ELF-1 (cell line): ENCODE results near the gene NEK2.
"Not testable (repeated sequence)": the region's sequence is repeated elsewhere in the genome, so short reads cannot be mapped to it uniquely, and the experiment has no call there.

Experiments used
- DNase-seq: peaks from one replicate; pipeline ENCODE4 v3.0.0-alpha.2; 2016; ENCODE audit warnings: low read depth, low spot score

The NEK2 gene

DNA sequence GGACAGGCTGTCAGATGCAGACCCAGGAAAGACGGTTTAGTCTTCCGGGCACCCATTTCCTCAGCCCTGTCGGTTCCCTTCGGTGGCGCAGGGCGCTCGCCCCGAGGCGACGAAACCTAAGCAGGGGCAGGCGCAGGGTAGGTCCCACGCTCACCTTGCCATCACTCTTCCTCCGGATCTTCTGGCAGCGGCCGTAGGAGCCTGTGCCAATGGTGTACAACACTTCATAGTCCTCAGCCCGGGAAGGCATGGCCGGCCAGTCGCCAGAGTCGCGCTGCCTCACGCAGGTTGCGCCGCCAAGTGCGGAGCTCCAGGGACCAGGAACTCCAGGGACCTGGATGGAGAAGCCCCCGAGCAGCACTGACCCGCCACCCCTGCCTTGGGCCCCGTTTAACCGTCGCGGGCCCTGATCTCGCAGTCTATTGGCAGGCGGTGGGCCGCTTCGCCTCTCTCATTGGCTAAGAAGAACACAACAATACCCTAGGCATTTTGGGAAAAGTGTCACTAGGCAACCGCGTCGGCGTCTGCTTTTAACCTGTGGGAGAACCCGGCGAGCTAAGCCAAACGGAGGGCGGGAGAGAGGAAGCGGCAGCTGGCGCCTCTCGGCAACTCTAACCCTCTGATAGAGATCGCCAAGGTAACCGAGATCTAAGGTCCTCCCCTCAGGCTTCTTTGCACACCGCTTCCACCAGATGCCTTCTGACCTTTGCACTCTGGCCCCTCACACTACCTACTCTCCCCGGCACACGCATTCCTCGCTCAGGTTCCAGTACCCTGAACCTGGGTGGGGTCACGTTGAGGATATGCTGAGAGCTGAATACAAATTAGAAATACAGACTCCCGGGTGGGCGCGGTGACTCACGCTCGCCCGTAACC lies at the start of gene NEK2:
TSS of gene NEK2 (minus strand) at position 392 of the 876 bp plus-strand sequence. CDS start at position 250, 142 bp downstream.
- peak; percentile 99 for DNase-seq

DNA sequence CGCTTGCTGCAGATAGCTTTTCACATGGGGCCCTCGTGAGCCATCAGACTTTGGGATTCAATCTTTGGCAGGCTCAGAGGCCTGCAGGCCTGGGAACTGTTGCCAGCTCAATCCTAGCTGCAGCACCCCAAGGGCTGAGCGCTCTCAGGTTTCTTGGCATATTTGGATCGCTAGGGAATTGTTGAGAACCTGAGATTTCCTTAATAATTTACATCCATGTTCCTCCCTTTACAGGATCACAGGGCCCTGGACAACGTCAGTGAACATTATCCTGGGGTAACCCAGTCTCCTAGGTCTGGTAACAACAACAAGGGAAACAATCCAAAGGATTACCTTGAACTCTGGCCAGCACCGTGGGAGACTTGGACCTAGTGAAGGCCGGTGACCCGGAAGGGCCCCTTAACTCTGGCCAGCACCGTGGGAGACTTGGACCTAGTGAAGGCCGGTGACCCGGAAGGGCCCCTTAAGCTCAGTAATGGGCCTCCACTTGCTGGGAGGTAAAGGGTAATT lies 49.3 kb upstream of the NEK2 start:
- no peak for DNase-seq

DNA sequence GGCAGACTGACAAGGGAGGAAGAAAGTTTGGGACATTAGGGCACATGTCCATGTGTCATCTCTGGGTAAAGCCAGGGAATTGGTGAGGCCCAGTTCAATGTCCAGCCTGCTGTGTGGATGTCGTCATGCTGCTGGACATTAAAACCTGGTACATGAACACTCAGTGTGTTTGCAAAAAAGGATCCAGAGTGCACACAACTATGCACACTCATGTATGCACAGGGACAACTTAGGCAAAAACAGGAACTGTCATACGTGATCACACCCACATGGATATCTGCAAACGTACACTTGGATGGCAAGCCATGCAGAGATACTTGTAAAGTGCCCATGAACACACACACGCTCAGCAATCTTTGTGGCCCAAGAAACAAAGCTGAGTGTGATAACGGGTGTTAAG lies 47.9 kb upstream of the NEK2 start:
- DNase-seq, result no peak

GRCh38 chr1:211722277-211723175 lies 47.1 kb upstream of the NEK2 start:
- DNase-seq, result no peak

DNA sequence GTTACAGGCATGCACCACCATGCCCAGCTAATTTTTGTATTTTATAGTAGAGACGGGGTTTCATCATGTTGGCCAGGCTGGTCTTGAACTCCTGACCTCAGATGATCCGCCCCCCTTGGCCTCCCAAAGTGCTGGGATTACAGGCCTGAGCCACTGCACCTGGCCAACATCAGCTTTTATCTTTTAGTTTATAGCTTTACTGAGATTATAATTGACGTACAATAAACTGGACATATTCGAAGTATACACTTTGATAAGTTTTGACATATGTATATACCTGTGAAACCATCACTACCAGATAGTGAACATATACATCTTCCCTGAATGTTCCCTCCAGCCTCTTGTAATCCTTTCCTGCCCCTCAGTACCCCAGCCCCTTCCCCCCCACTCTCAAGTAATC lies 41.1 kb upstream of the NEK2 start:
- not testable (repeated sequence) for DNase-seq

GRCh38 chr1:211715971-211716370 lies 40.5 kb upstream of the NEK2 start:
- peak; percentile 42 for DNase-seq

DNA sequence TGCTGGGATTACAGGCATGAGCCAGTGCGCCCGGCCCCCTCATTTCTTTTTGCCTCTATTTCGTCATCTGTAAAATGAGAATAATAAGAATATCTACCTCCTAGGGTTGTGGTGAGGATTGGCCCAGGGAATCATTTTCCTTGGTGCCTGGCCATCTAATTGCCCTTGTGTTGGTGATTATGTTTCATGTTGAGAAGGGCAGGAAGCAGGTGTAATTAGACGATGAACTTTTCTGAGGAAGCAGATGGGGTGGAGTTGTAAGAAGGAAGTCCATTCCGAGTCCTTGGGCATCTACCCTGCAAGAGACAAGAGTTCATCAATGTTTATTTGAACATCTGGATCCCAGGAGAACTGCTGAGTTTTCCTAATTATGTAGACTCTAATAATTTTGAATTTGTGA lies 38.7 kb upstream of the NEK2 start:
- DNase-seq, result no peak

GRCh38 chr1:211713231-211713630 lies 37.8 kb upstream of the NEK2 start:
- DNase-seq, result no peak

- DNase-seq, result no peak
Observed at GRCh38 chr1:211711315-211711705, 35.9 kb upstream of the NEK2 start.

- DNase-seq, result no peak
Observed at GRCh38 chr1:211710566-211711314, 35.3 kb upstream of the NEK2 start.

GRCh38 chr1:211708926-211709325 lies 33.5 kb upstream of the NEK2 start:
- DNase-seq, result no peak

- no peak for DNase-seq
Observed at GRCh38 chr1:211708006-211708405, 32.6 kb upstream of the NEK2 start.

DNA sequence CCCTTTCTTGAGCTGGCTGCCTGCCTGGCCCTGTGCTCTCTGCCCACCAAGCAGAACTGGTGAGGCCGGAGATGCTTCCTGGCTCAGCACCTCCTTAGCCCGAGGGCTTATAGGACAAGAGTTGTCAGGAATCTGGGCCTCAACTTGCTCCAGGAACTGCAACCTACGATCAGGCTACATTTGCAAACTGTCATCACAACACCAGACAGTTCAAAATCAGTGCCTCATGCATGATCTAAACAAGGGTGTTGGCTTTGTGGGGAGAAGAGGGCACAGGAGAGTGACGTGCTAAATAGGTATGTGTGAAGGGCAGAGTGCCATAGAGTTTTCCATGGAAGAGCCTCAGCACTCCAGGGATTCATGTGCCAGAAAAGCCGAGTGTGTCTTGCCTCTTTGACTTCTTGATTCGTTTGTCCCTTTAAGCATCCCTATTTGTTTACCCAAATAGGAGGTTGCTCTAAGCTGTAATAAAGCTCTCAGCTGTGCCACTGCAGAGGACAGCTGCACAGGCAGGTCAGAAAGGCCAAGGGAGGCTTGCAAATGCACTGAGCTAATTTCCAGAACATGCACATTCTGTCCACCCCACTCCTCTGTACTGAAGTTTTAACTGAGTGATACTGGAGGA lies 30.2 kb upstream of the NEK2 start:
- peak; percentile 61 for DNase-seq

GRCh38 chr1:211704543-211704942 lies 29.1 kb upstream of the NEK2 start:
- no peak for DNase-seq

- no peak for DNase-seq
Observed at GRCh38 chr1:211703812-211704537, 28.6 kb upstream of the NEK2 start.

- no peak for DNase-seq
Observed at GRCh38 chr1:211701733-211702132, 26.3 kb upstream of the NEK2 start.

DNA sequence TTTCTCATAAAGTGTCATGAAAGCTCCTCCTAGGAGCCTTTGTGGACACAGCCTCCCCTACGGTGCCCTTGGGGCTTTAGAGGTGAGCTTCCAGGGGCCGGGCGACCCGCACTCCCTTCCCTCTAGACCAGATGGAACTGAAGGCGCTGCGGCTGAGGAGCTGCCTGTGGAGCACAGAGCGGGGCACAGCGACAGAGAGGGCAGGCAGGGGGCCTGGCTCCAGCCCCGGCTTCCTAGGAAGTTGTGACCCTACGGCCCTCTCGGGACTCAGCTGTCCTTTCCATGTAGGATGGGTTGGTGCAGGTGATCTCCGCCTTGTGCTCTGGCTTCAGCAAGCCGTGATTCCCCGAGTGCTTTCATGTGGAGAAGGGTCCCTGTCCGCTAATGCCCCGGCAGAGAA lies 23.6 kb upstream of the NEK2 start:
- peak; percentile 38 for DNase-seq

GRCh38 chr1:211698161-211699026 lies 23.0 kb upstream of the NEK2 start:
- peak; percentile 91 for DNase-seq

DNA sequence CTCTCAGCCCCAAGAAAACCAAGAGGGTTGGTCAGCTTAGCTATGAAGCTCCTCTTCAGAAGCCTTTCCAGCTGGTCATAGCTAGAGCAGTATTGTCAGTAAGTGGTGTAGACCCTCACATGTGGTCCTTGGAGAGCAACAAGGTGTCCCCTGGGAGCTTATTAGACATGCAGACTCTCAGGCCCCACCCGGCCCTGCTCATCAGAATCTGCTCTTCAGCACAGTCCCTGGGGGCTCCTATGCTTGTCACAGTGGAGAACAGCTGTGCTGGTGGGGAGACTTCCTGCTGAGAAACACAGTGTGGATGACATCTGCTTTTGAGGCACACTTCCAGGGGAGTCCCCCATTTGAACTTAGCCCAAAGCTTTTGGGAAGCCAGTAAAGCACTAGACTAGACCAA lies 21.9 kb upstream of the NEK2 start:
- no peak for DNase-seq
